H1 (cell line): ENCODE measurements around the gene CNNM1. TPM values are rescaled to one million over a fixed set of nuclear protein-coding genes. Genes with fewer than 3 reads are reported as not detected.

Experiments
- CTCF ChIA-PET: fragments of 300-600 bp; sonication (Branson Sonifier 250); formaldehyde crosslinking; loops from one replicate; lab custom pipeline; 2021; ENCODE audit not compliant: partially characterized antibody; lab: Charles Lee
- POLR2A ChIA-PET: fragments of 300-600 bp; sonication (Branson Sonifier 250); formaldehyde crosslinking; loops from one replicate; lab custom pipeline; 2021; ENCODE audit warnings: inconsistent platforms; ENCODE audit not compliant: partially characterized antibody; lab: Charles Lee
- DNase-seq, 2 experiments: peaks; one replicate each; pipeline versions ENCODE4 v3.0.0 to v3.0.0-alpha.2; 2010 to 2022; ENCODE audit warnings: low spot score in 2 of 2, low read depth in 1 of 2, mixed read lengths in 1 of 2
- FAIRE-seq: peaks from 2 replicates; lab custom pipeline; 2011; peaks lifted over from hg19 to GRCh38; lab: Jason Lieb, UNC
- H2AFZ ChIP-seq: 2 replicates; pipeline ENCODE4 v1.8.1; 2012; ENCODE audit warnings: low read length, inconsistent platforms
- H2AK5ac ChIP-seq: 2 replicates; pipeline ENCODE4 v1.6.1; 2013; ENCODE audit warnings: low read depth, low read length
- H2BK120ac ChIP-seq: replicated peaks from 2 replicates; pipeline ENCODE3; 2013; ENCODE audit warnings: low read depth, low read length, inconsistent platforms
- H2BK12ac ChIP-seq: 2 replicates; pipeline ENCODE4 v1.6.1; 2013; ENCODE audit warnings: low read depth, low read length
- H2BK15ac ChIP-seq: 2 replicates; pipeline ENCODE4 v1.6.1; 2013; ENCODE audit warnings: low read length
- H2BK20ac ChIP-seq: 2 replicates; pipeline ENCODE4 v1.6.1; 2013; ENCODE audit warnings: low read length
- H2BK5ac ChIP-seq: 2 replicates; pipeline ENCODE4 v1.6.1; 2013; ENCODE audit warnings: low read depth, low read length
- H3K14ac ChIP-seq: 2 replicates; pipeline ENCODE4 v1.6.1; 2013; ENCODE audit warnings: inconsistent platforms; ENCODE audit not compliant: insufficient read length
- H3K18ac ChIP-seq: 2 replicates; pipeline ENCODE4 v1.6.1; 2013; ENCODE audit warnings: low read length; ENCODE audit errors: extremely low read depth
- H3K23ac ChIP-seq: 2 replicates; pipeline ENCODE4 v1.6.1; 2013; ENCODE audit warnings: inconsistent platforms; ENCODE audit not compliant: insufficient read length
- H3K23me2 ChIP-seq: 2 replicates; pipeline ENCODE4 v1.6.1; 2013; ENCODE audit warnings: low read depth, low read length
- H3K27ac ChIP-seq: 2 replicates; pipeline ENCODE4 v1.6.1; 2011; ENCODE audit warnings: low read depth, low read length, inconsistent platforms
- H3K27me3 ChIP-seq, 4 experiments: replicated peaks in 1 of 4; 1 replicate in 1 of 4; 2 replicates in 3 of 4; pipeline versions ENCODE4 v1.6.1 to v1.8.1; 2011 to 2013; ENCODE audit warnings: low read length in 3 of 4, mild to moderate bottlenecking in 3 of 4, inconsistent platforms in 2 of 4, mixed read lengths in 2 of 4, moderate library complexity in 1 of 4; ENCODE audit not compliant: control insufficient read depth in 3 of 4, insufficient read depth in 3 of 4; ENCODE audit errors: extremely low read depth in 1 of 4
- H3K36me3 ChIP-seq, 4 experiments: 2 replicates each; pipeline versions ENCODE4 v1.6.1 to v1.8.1; 2011 to 2013; ENCODE audit warnings: mild to moderate bottlenecking in 4 of 4, low read length in 3 of 4, moderate library complexity in 2 of 4, control low read depth in 1 of 4, inconsistent platforms in 1 of 4; ENCODE audit not compliant: insufficient read depth in 4 of 4, control insufficient read depth in 2 of 4
- H3K4ac ChIP-seq: replicated peaks from 2 replicates; pipeline ENCODE3; 2013; ENCODE audit warnings: low read length, low read depth, mixed read lengths, inconsistent platforms; ENCODE audit not compliant: insufficient read length
- H3K4me1 ChIP-seq, 4 experiments: replicated peaks in 1 of 4; 1 replicate in 1 of 4; 2 replicates in 3 of 4; pipeline versions ENCODE4 v1.6.1 to v1.8.1; 2011 to 2013; ENCODE audit warnings: low read length in 3 of 4, inconsistent platforms in 2 of 4, mixed read lengths in 1 of 4; ENCODE audit not compliant: insufficient read depth in 4 of 4, control insufficient read depth in 3 of 4
- H3K4me2 ChIP-seq, 2 experiments: 2 replicates each; pipeline versions ENCODE4 v1.6.1 to v1.8.1; 2011 to 2013; ENCODE audit warnings: low read depth in 2 of 2, low read length in 2 of 2, control low read depth in 1 of 2, inconsistent platforms in 1 of 2, mild to moderate bottlenecking in 1 of 2; ENCODE audit not compliant: insufficient read depth in 1 of 2
- H3K4me3 ChIP-seq, 4 experiments: fragments of 200-600, 300-600 bp in 1 of 4; sonication (generic), shearing (Covaris generic), sonication (Bioruptor Twin) in 1 of 4; 2 replicates each; pipeline versions ENCODE4 v1.5.1 to v1.8.1; 2011 to 2016; ENCODE audit warnings: low read length in 4 of 4, low read depth in 3 of 4, control low read depth in 2 of 4, inconsistent platforms in 2 of 4, mild to moderate bottlenecking in 2 of 4, mixed read lengths in 1 of 4, moderate library complexity in 1 of 4; ENCODE audit not compliant: insufficient read depth in 2 of 4; ENCODE audit errors: extremely low read depth in 1 of 4
- H3K56ac ChIP-seq: replicated peaks from 2 replicates; pipeline ENCODE3; 2013; ENCODE audit warnings: low read depth, mild to moderate bottlenecking, mixed read lengths, low read length, inconsistent platforms; ENCODE audit not compliant: insufficient read length
- H3K79me1 ChIP-seq: 2 replicates; pipeline ENCODE4 v1.6.1; 2013; ENCODE audit warnings: low read depth, low read length, control low read depth
- H3K79me2 ChIP-seq, 2 experiments: 2 replicates each; pipeline versions ENCODE4 v1.6.1 to v1.8.1; 2012 to 2013; ENCODE audit warnings: low read length in 2 of 2, mild to moderate bottlenecking in 2 of 2, inconsistent platforms in 1 of 2; ENCODE audit not compliant: insufficient read depth in 2 of 2, control insufficient read depth in 1 of 2
- H3K9ac ChIP-seq, 4 experiments: replicated peaks in 1 of 4; 1 replicate in 1 of 4; 2 replicates in 3 of 4; pipeline versions ENCODE4 v1.6.1 to v1.8.1; 2011 to 2013; ENCODE audit warnings: low read depth in 3 of 4, low read length in 3 of 4, control low read depth in 2 of 4, mild to moderate bottlenecking in 2 of 4, moderate library complexity in 2 of 4, inconsistent platforms in 1 of 4; ENCODE audit errors: extremely low read depth in 1 of 4
- H3K9me3 ChIP-seq, 2 experiments: 2 replicates each; pipeline versions ENCODE4 v1.6.1 to v1.8.1; 2012 to 2013; ENCODE audit warnings: mild to moderate bottlenecking in 2 of 2, moderate library complexity in 2 of 2, control low read depth in 1 of 2, inconsistent platforms in 1 of 2, low read depth in 1 of 2, low read length in 1 of 2, mixed read lengths in 1 of 2; ENCODE audit not compliant: insufficient read depth in 2 of 2
- H4K20me1 ChIP-seq, 2 experiments: replicated peaks in 1 of 2; 2 replicates each; pipeline versions ENCODE3 to v1.8.1; 2011 to 2013; ENCODE audit warnings: inconsistent platforms in 2 of 2, low read length in 2 of 2, mild to moderate bottlenecking in 1 of 2; ENCODE audit not compliant: insufficient read depth in 2 of 2, control insufficient read depth in 1 of 2
- H4K5ac ChIP-seq: 2 replicates; pipeline ENCODE4 v1.6.1; 2013; ENCODE audit warnings: low read length, low read depth, mixed read lengths, inconsistent platforms; ENCODE audit not compliant: insufficient read length
- H4K8ac ChIP-seq: 2 replicates; pipeline ENCODE4 v1.8.0; 2013; ENCODE audit warnings: mild to moderate bottlenecking, moderate library complexity, low read length, inconsistent platforms; ENCODE audit not compliant: insufficient read depth; ENCODE audit errors: extremely low read depth
- H4K91ac ChIP-seq: replicated peaks from 2 replicates; pipeline ENCODE3; 2013; ENCODE audit warnings: low read length, mixed read lengths, inconsistent platforms; ENCODE audit not compliant: insufficient read length
- BCL11A ChIP-seq, 2 experiments: IDR thresholded peaks; one replicate each; pipeline ENCODE4 v1.6.1; 2011; ENCODE audit warnings: low read depth in 2 of 2, low read length in 2 of 2, mild to moderate bottlenecking in 2 of 2
- BRCA1 ChIP-seq: IDR thresholded peaks from 2 replicates; pipeline ENCODE4 v1.6.1; 2012; ENCODE audit warnings: low read depth, low read length, improper control_type of control experiment
- CEBPB ChIP-seq: IDR thresholded peaks from 2 replicates; pipeline ENCODE4 v1.6.1; 2012; ENCODE audit warnings: low read depth, low read length
- CHD1 ChIP-seq: IDR thresholded peaks from 2 replicates; pipeline ENCODE4 v1.6.1; 2012; ENCODE audit warnings: low read depth, low read length, improper control_type of control experiment
- CREB1 ChIP-seq: IDR thresholded peaks from 2 replicates; pipeline ENCODE4 v1.6.1; 2012; ENCODE audit warnings: inconsistent platforms
- E2F6 ChIP-seq: IDR thresholded peaks from 2 replicates; pipeline ENCODE4 v1.6.1; 2012; ENCODE audit warnings: inconsistent platforms
- JUN ChIP-seq: IDR thresholded peaks from 2 replicates; pipeline ENCODE4 v1.6.1; 2011; ENCODE audit warnings: low read depth, mild to moderate bottlenecking, improper control_type of control experiment, low read length
- JUND ChIP-seq: IDR thresholded peaks from 2 replicates; pipeline ENCODE4 v1.6.1; 2011; ENCODE audit warnings: mild to moderate bottlenecking, improper control_type of control experiment, low read length
- KDM1A ChIP-seq: fragments of 200-600, 300-600 bp; sonication (generic); IDR thresholded peaks from 2 replicates; pipeline ENCODE4 v1.7.1; 2016; ENCODE audit warnings: mild to moderate bottlenecking, low read length, borderline replicate concordance
- SAP30 ChIP-seq: fragments of 300-600 bp; sonication (generic); IDR thresholded peaks from 2 replicates; pipeline ENCODE4 v1.7.1; 2012; ENCODE audit warnings: low read length, moderate library complexity, mild to moderate bottlenecking, inconsistent platforms; ENCODE audit not compliant: insufficient read depth, insufficient replicate concordance
- SIX5 ChIP-seq: IDR thresholded peaks from 2 replicates; pipeline ENCODE4 v1.6.1; 2011; ENCODE audit warnings: mild to moderate bottlenecking, low read depth, low read length
- SP1 ChIP-seq: IDR thresholded peaks from 2 replicates; pipeline ENCODE4 v1.6.1; 2011; ENCODE audit warnings: low read depth, low read length
- SRF ChIP-seq: IDR thresholded peaks from 2 replicates; pipeline ENCODE4 v1.6.1; 2011; ENCODE audit warnings: mild to moderate bottlenecking, low read depth, low read length, moderate library complexity
- SUZ12 ChIP-seq: fragments of 200-600 bp; sonication (generic); IDR thresholded peaks from 2 replicates; pipeline ENCODE4 v1.6.1; 2012; ENCODE audit warnings: mild to moderate bottlenecking, inconsistent platforms, low read length, moderate library complexity, mixed read lengths
- TEAD4 ChIP-seq: IDR thresholded peaks from 2 replicates; pipeline ENCODE4 v1.6.1; 2012; ENCODE audit warnings: low read depth, low read length, inconsistent platforms, mixed read lengths
- ZNF274 ChIP-seq: IDR thresholded peaks from 2 replicates; pipeline ENCODE4 v1.7.0; 2012; ENCODE audit warnings: low read length, borderline replicate concordance; ENCODE audit errors: extremely low read depth
- WGBS, 2 experiments: shearing (Covaris generic) in 1 of 2; methylation state at CpG; one replicate each; pipeline versions ENCODE4 v1.1.6 to v1.1.7; 2013 to 2015; ENCODE audit warnings: low lambda C conversion rate in 2 of 2, mixed read lengths in 2 of 2, inconsistent platforms in 1 of 2, low coverage in 1 of 2, missing lambda C conversion rate in 1 of 2; ENCODE audit not compliant: insufficient replicate concordance in 2 of 2, insufficient coverage in 1 of 2, insufficient read length in 1 of 2; ENCODE audit errors: extremely low coverage in 1 of 2, missing lambda C conversion rate in 1 of 2; 5-methylcytosine and 5-hydroxymethylcytosine counted together
- polyA plus RNA-seq, 7 experiments: library from polyadenylated mRNA; depleted of rRNA in 3 of 7; stranded (reverse) in 5 of 7; unstranded in 2 of 7; fragments of >200 nt in 5 of 7; fragments of 200-250 nt in 2 of 7; gene quantifications; 1 replicate in 5 of 7; 2 replicates in 1 of 7; 4 replicates in 1 of 7; pipeline versions ENCODE4 v1.2.1 to v1.2.3, GENCODE V29; 2011 to 2013; ENCODE audit warnings: missing spikeins in 2 of 7, mixed read lengths in 2 of 7
- total RNA-seq: library from RNA; stranded (reverse); fragmentation: NEBNext Ultra II Directional; extraction: Animal tissue kit (Norgen Biotek cat#: 25700); gene quantifications from 2 replicates; pipeline ENCODE4 v1.2.1, GENCODE V29; 2021

Gene CNNM1
- total and polyA plus RNA-seq, 2 of the 8 experiments (the other 6 are each of a cell fraction or from before 2014, with no cell fraction given): 0.74 to 0.92 TPM

- H3K56ac ChIP-seq: no peak overlapping the region
- no peaks in the 10 kb centered on the region for H3K79me2 ChIP-seq
- no peak overlapping the region for H3K14ac ChIP-seq
- H2BK120ac ChIP-seq: no peak overlapping the region
- no peaks in the 10 kb centered on the region for H3K36me3 ChIP-seq
- no peak overlapping the region for H4K8ac ChIP-seq
- H3K9ac ChIP-seq: no peak overlapping the region
- H2BK20ac ChIP-seq: no peak overlapping the region
- no peaks in the 10 kb centered on the region for H3K27me3 ChIP-seq
- H3K4me1 ChIP-seq: no peaks in the 10 kb centered on the region
- no peak overlapping the region for H3K27ac ChIP-seq
- H3K4me2 ChIP-seq: no peak overlapping the region
- H3K4ac ChIP-seq: no peak overlapping the region
- H3K18ac ChIP-seq: no peak overlapping the region
- no peak overlapping the region for H2BK12ac ChIP-seq
- no peaks in the 10 kb centered on the region for H3K23me2 ChIP-seq
- ChIA-PET CTCF (no interaction called here), POLR2A (no interaction called here)
- no peak overlapping the region for H2BK15ac ChIP-seq
- H2AK5ac ChIP-seq: no peak overlapping the region
- H2AFZ ChIP-seq: no peak overlapping the region
- H2BK5ac ChIP-seq: no peak overlapping the region
- no peak overlapping the region for H3K4me3 ChIP-seq
- H4K91ac ChIP-seq: no peak overlapping the region
- WGBS, 2 experiments: 80% methylated on average over 2 of the region's 2 CpGs; no CpG with 5 or more reads in 1 of the 2 experiments
- no peaks in the 10 kb centered on the region for H4K20me1 ChIP-seq
- no peak overlapping the region for H3K23ac ChIP-seq
- no peak overlapping the region for H4K5ac ChIP-seq
- DNase-seq: no peak
- no peaks in the 10 kb centered on the region; the same call in 1 of the 2 replicates for H3K79me1 ChIP-seq
- FAIRE-seq: no peak
- no peaks in the 10 kb centered on the region for H3K9me3 ChIP-seq
- TF ChIP-seq BRCA1: no peak
- no peak for TF ChIP-seq CHD1
- no peak for TF ChIP-seq JUN
- TF ChIP-seq JUND: no peak
- no peak for TF ChIP-seq KDM1A
- no peak for TF ChIP-seq SIX5
- TF ChIP-seq E2F6: no peak
- TF ChIP-seq SP1: no peak
- no peak for TF ChIP-seq SRF
- TF ChIP-seq SUZ12: no peak
- no peak for TF ChIP-seq CEBPB
- no peak for TF ChIP-seq BCL11A (IDR thresholded peaks at IDR 0.05; ENCODE audit: low read depth in 2 of 2, low read length in 2 of 2)
- no peak for TF ChIP-seq CREB1
- no peak for TF ChIP-seq ZNF274
- TF ChIP-seq TEAD4: no peak
- TF ChIP-seq SAP30: no peak
Observed at GRCh38 chr10:99374526-99374925, 45.4 kb downstream of the CNNM1 start.
